ENCODE results near the gene PSME3.

- no peak for TF ChIP-seq POLR2AphosphoS5 (IDR thresholded peaks at IDR 0.05; ENCODE audit: borderline replicate concordance, low read depth, low read length)
- TF ChIP-seq EZH2 (IDR thresholded peaks at IDR 0.05) = no peak
- no peak for TF ChIP-seq FOXP2 (optimal IDR thresholded peaks at IDR 0.05; ENCODE audit: control extremely low read depth, extremely low read length, insufficient read depth)
Observed at GRCh38 chr17:42844761-42845555, 11.8 kb downstream of the PSME3 start.
